Measurements from ENCODE around the gene PALMD.

PALMD gene

GRCh38 chr1:99635664-99636063, 10.2 kb upstream of the PALMD start:
- no peaks in the 10 kb centered on the region for H3K36me3 ChIP-seq (ENCODE audit: insufficient read depth, insufficient read length, low read length)
- TF ChIP-seq YY1 (IDR thresholded peaks at IDR 0.05; ENCODE audit: insufficient read depth, insufficient read length) (no peak), SUZ12 (IDR thresholded peaks at IDR 0.05; ENCODE audit: extremely low read depth, insufficient read depth, insufficient read length) (no peak), ZNF274 (IDR thresholded peaks at IDR 0.05; ENCODE audit: low read depth, low read length) (no peak)
- no peak overlapping the region for H3K9ac ChIP-seq (ENCODE audit: insufficient read length, low read depth)
- no peaks in the 10 kb centered on the region for H3K9me3 ChIP-seq (ENCODE audit: insufficient read depth, low read length)
- H3K27me3 ChIP-seq (ENCODE audit: insufficient read depth, insufficient read length): no peaks in the 10 kb centered on the region
- no peaks in the 10 kb centered on the region for H3K4me1 ChIP-seq (ENCODE audit: insufficient read depth, insufficient read length)
- no peak for DNase-seq (ENCODE audit: low read depth, low spot score)
- H3K4me3 ChIP-seq (ENCODE audit: insufficient read length, low read depth): no peak overlapping the region

- Histone ChIP-seq H3K27me3 (ENCODE audit: insufficient read depth, insufficient read length) (no peaks in the 10 kb centered on the region), H3K9ac (ENCODE audit: insufficient read length, low read depth) (no peak overlapping the region), H3K9me3 (ENCODE audit: insufficient read depth, low read length) (no peaks in the 10 kb centered on the region), H3K4me1 (ENCODE audit: insufficient read depth, insufficient read length) (no peaks in the 10 kb centered on the region), H3K36me3 (ENCODE audit: insufficient read depth, insufficient read length, low read length) (no peaks in the 10 kb centered on the region), H3K4me3 (ENCODE audit: insufficient read length, low read depth) (no peak overlapping the region)
- TF ChIP-seq SUZ12 (IDR thresholded peaks at IDR 0.05; ENCODE audit: extremely low read depth, insufficient read depth, insufficient read length) (no peak), ZNF274 (IDR thresholded peaks at IDR 0.05; ENCODE audit: low read depth, low read length) (no peak), YY1 (IDR thresholded peaks at IDR 0.05; ENCODE audit: insufficient read depth, insufficient read length) (no peak)
- DNase-seq (ENCODE audit: low read depth, low spot score): no peak
Measured at GRCh38 chr1:99636647-99637175, 9.2 kb upstream of the PALMD start.

- no peak overlapping the region for H3K4me3 ChIP-seq (ENCODE audit: insufficient read length, low read depth)
- DNase-seq (ENCODE audit: low read depth, low spot score): no peak
- H3K9me3 ChIP-seq (ENCODE audit: insufficient read depth, low read length): no peaks in the 10 kb centered on the region
- no peak for TF ChIP-seq ZNF274 (IDR thresholded peaks at IDR 0.05; ENCODE audit: low read depth, low read length)
- no peak for TF ChIP-seq SUZ12 (IDR thresholded peaks at IDR 0.05; ENCODE audit: extremely low read depth, insufficient read depth, insufficient read length)
- TF ChIP-seq YY1 (IDR thresholded peaks at IDR 0.05; ENCODE audit: insufficient read depth, insufficient read length): no peak
- no peaks in the 10 kb centered on the region for H3K4me1 ChIP-seq (ENCODE audit: insufficient read depth, insufficient read length)
- no peaks in the 10 kb centered on the region for H3K27me3 ChIP-seq (ENCODE audit: insufficient read depth, insufficient read length)
- H3K36me3 ChIP-seq (ENCODE audit: insufficient read depth, insufficient read length, low read length): no peaks in the 10 kb centered on the region
- H3K9ac ChIP-seq (ENCODE audit: insufficient read length, low read depth): no peak overlapping the region
Measured at GRCh38 chr1:99638853-99639252, 7.1 kb upstream of the PALMD start.

- Histone ChIP-seq H3K9ac (ENCODE audit: insufficient read length, low read depth) (no peak overlapping the region), H3K9me3 (ENCODE audit: insufficient read depth, low read length) (no peaks in the 10 kb centered on the region), H3K36me3 (ENCODE audit: insufficient read depth, insufficient read length, low read length) (no peaks in the 10 kb centered on the region), H3K4me1 (ENCODE audit: insufficient read depth, insufficient read length) (no peaks in the 10 kb centered on the region), H3K4me3 (ENCODE audit: insufficient read length, low read depth) (no peak overlapping the region), H3K27me3 (ENCODE audit: insufficient read depth, insufficient read length) (no peaks in the 10 kb centered on the region)
- TF ChIP-seq ZNF274 (IDR thresholded peaks at IDR 0.05; ENCODE audit: low read depth, low read length): no peak
- no peak for TF ChIP-seq YY1 (IDR thresholded peaks at IDR 0.05; ENCODE audit: insufficient read depth, insufficient read length)
- TF ChIP-seq SUZ12 (IDR thresholded peaks at IDR 0.05; ENCODE audit: extremely low read depth, insufficient read depth, insufficient read length): no peak
- no peak for DNase-seq (ENCODE audit: low read depth, low spot score)
Measured at GRCh38 chr1:99639408-99639807, 6.5 kb upstream of the PALMD start.

- Histone ChIP-seq H3K9ac (ENCODE audit: insufficient read length, low read depth) (no peak overlapping the region), H3K4me3 (ENCODE audit: insufficient read length, low read depth) (no peak overlapping the region), H3K27me3 (ENCODE audit: insufficient read depth, insufficient read length) (no peaks in the 10 kb centered on the region), H3K36me3 (ENCODE audit: insufficient read depth, insufficient read length, low read length) (no peaks in the 10 kb centered on the region), H3K9me3 (ENCODE audit: insufficient read depth, low read length) (no peaks in the 10 kb centered on the region), H3K4me1 (ENCODE audit: insufficient read depth, insufficient read length) (no peaks in the 10 kb centered on the region)
- DNase-seq (ENCODE audit: low read depth, low spot score): no peak
- no peak for TF ChIP-seq ZNF274 (IDR thresholded peaks at IDR 0.05; ENCODE audit: low read depth, low read length)
- TF ChIP-seq SUZ12 (IDR thresholded peaks at IDR 0.05; ENCODE audit: extremely low read depth, insufficient read depth, insufficient read length): no peak
- TF ChIP-seq YY1 (IDR thresholded peaks at IDR 0.05; ENCODE audit: insufficient read depth, insufficient read length): no peak
Measured at GRCh38 chr1:99639945-99640344, 6.0 kb upstream of the PALMD start.

- no peak for TF ChIP-seq YY1 (IDR thresholded peaks at IDR 0.05; ENCODE audit: insufficient read depth, insufficient read length)
- TF ChIP-seq ZNF274 (IDR thresholded peaks at IDR 0.05; ENCODE audit: low read depth, low read length): no peak
- no peak for TF ChIP-seq SUZ12 (IDR thresholded peaks at IDR 0.05; ENCODE audit: extremely low read depth, insufficient read depth, insufficient read length)
- H3K4me1 ChIP-seq (ENCODE audit: insufficient read depth, insufficient read length): no peaks in the 10 kb centered on the region
- no peak overlapping the region for H3K9ac ChIP-seq (ENCODE audit: insufficient read length, low read depth)
- no peaks in the 10 kb centered on the region for H3K27me3 ChIP-seq (ENCODE audit: insufficient read depth, insufficient read length)
- H3K4me3 ChIP-seq (ENCODE audit: insufficient read length, low read depth): no peak overlapping the region
- H3K9me3 ChIP-seq (ENCODE audit: insufficient read depth, low read length): no peaks in the 10 kb centered on the region
- no peak for DNase-seq (ENCODE audit: low read depth, low spot score)
- H3K36me3 ChIP-seq (ENCODE audit: insufficient read depth, insufficient read length, low read length): no peaks in the 10 kb centered on the region
Measured at GRCh38 chr1:99640672-99641071, 5.2 kb upstream of the PALMD start.

- no peaks in the 10 kb centered on the region for H3K36me3 ChIP-seq (ENCODE audit: insufficient read depth, insufficient read length, low read length)
- no peaks in the 10 kb centered on the region for H3K4me1 ChIP-seq (ENCODE audit: insufficient read depth, insufficient read length)
- no peak for DNase-seq (ENCODE audit: low read depth, low spot score)
- no peak overlapping the region for H3K9ac ChIP-seq (ENCODE audit: insufficient read length, low read depth)
- no peaks in the 10 kb centered on the region for H3K27me3 ChIP-seq (ENCODE audit: insufficient read depth, insufficient read length)
- no peak for TF ChIP-seq YY1 (IDR thresholded peaks at IDR 0.05; ENCODE audit: insufficient read depth, insufficient read length)
- no peak for TF ChIP-seq ZNF274 (IDR thresholded peaks at IDR 0.05; ENCODE audit: low read depth, low read length)
- TF ChIP-seq SUZ12 (IDR thresholded peaks at IDR 0.05; ENCODE audit: extremely low read depth, insufficient read depth, insufficient read length): no peak
- H3K4me3 ChIP-seq (ENCODE audit: insufficient read length, low read depth): no peak overlapping the region
- H3K9me3 ChIP-seq (ENCODE audit: insufficient read depth, low read length): no peaks in the 10 kb centered on the region
Measured at GRCh38 chr1:99641558-99641957, 4.4 kb upstream of the PALMD start.

Measured in NT2/D1 (cell line).